Stimulated activated memory B cell treated with anti-CD40 and anti-IgM and Interleukin-4, amounts not matched to agents 10 μg/mL and 1 μg/mL and 100 μg/mL, for 72 hours (primary cell): ENCODE measurements around the gene TP53BP2.
"Not testable (repeated sequence)": the region's sequence is repeated elsewhere in the genome, so short reads cannot be mapped to it uniquely, and the experiment has no call there.

ENCODE experiments used
- ATAC-seq: fragments of 150-1000 bp; cut with Tn5 transposase; 2 replicates; pipeline ENCODE4 v1.10.0; 2021
- H3K27ac Mint-ChIP-seq: one replicate; pipeline ENCODE4 v1.8.0; 2022; ENCODE audit warnings: mild to moderate bottlenecking, mixed read lengths
- H3K27me3 Mint-ChIP-seq: one replicate; pipeline ENCODE4 v1.8.0; 2022; ENCODE audit warnings: mixed read lengths
- H3K36me3 Mint-ChIP-seq: one replicate; pipeline ENCODE4 v1.8.0; 2022; ENCODE audit warnings: mixed read lengths
- H3K4me1 Mint-ChIP-seq: one replicate; pipeline ENCODE4 v1.8.0; 2022; ENCODE audit warnings: mixed read lengths
- H3K4me3 Mint-ChIP-seq: one replicate; pipeline ENCODE4 v1.8.0; 2022; ENCODE audit warnings: mild to moderate bottlenecking, moderate library complexity, mixed read lengths
- H3K9me3 Mint-ChIP-seq: one replicate; pipeline ENCODE4 v1.8.0; 2022; ENCODE audit warnings: mixed read lengths

Gene TP53BP2, protein sequence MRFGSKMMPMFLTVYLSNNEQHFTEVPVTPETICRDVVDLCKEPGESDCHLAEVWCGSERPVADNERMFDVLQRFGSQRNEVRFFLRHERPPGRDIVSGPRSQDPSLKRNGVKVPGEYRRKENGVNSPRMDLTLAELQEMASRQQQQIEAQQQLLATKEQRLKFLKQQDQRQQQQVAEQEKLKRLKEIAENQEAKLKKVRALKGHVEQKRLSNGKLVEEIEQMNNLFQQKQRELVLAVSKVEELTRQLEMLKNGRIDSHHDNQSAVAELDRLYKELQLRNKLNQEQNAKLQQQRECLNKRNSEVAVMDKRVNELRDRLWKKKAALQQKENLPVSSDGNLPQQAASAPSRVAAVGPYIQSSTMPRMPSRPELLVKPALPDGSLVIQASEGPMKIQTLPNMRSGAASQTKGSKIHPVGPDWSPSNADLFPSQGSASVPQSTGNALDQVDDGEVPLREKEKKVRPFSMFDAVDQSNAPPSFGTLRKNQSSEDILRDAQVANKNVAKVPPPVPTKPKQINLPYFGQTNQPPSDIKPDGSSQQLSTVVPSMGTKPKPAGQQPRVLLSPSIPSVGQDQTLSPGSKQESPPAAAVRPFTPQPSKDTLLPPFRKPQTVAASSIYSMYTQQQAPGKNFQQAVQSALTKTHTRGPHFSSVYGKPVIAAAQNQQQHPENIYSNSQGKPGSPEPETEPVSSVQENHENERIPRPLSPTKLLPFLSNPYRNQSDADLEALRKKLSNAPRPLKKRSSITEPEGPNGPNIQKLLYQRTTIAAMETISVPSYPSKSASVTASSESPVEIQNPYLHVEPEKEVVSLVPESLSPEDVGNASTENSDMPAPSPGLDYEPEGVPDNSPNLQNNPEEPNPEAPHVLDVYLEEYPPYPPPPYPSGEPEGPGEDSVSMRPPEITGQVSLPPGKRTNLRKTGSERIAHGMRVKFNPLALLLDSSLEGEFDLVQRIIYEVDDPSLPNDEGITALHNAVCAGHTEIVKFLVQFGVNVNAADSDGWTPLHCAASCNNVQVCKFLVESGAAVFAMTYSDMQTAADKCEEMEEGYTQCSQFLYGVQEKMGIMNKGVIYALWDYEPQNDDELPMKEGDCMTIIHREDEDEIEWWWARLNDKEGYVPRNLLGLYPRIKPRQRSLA

DNA sequence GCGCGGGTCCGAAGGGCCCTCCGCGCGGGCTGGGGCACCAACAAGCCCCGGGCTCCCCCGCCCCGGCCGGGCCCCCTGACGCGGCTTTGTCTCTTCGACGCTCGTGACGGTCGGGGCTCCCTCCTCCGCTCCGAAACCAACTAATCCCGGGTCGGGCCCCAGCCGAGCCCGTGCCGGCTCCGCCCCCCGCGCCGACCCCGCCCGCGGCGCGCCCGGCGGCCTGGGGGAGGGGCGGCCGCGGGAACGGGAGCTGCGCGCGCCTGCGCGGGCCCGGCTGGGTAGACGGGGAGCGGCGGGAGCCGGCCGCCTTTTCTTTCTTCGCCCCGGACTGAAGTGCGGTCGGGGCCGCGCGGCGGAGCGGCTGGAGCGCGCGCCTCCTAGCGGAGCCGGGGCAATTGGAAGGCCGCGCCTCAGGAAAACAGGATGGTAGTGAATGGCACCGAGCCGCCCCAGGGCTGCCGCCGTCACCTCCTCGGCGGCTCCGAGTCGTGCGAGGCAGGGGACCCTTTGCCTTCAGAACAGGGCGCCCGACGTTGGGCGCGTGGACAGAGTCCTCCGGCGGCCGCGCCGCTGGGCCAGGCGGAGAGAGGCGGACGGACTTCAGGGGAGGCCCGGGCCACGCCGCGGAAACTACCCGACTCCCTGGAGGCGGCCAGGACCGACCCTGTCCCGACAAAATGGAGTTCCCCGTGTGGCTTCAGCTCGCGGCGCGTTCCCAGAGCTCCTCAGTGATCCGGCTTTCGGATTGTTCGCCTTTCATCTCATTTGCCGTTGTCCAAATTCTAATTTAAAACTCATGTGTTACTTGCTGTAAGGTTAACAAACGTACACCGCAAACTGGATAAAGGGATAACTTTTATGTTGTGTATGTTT, at the start of gene TP53BP2:
TSS of gene TP53BP2 (minus strand) at position 138 of the 873 bp plus-strand sequence. CDS start 267 bp downstream, outside the sequence.
- Mint-ChIP-seq H3K27me3 (no peaks in the 10 kb centered on the region), H3K36me3 (no peaks in the 10 kb centered on the region), H3K4me1 (peaks cover 47% of the 10 kb centered on the region), H3K9me3 (no peaks in the 10 kb centered on the region), H3K27ac (peak within 1 kb of the TSS; percentile 98), H3K4me3 (peak within 1 kb of the TSS; percentile 93)
- peak; percentile 93 for ATAC-seq

DNA sequence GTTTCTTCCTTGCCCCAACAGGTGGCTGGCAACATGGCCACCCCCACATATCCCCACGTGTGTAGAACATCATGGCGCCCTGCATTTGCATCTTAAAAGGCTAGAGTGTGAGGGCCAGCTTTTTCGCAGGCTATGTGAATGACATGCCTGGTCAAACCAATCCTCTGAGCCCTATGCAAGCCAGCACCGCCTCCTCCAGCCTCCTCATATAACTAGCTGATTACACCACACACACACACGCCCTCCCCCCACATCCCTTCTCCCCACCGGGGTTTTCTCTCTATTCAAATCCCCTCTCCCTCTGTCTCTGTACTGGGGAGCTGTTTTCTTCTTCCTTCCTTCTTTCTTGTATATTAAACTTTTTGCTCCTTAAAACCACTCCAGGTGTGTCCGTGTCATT, 44.7 kb upstream of the TP53BP2 start:
- not testable (repeated sequence) for H3K27me3 Mint-ChIP-seq, H3K4me1 Mint-ChIP-seq, ATAC-seq, H3K9me3 Mint-ChIP-seq, H3K36me3 Mint-ChIP-seq, H3K4me3 Mint-ChIP-seq, H3K27ac Mint-ChIP-seq

DNA sequence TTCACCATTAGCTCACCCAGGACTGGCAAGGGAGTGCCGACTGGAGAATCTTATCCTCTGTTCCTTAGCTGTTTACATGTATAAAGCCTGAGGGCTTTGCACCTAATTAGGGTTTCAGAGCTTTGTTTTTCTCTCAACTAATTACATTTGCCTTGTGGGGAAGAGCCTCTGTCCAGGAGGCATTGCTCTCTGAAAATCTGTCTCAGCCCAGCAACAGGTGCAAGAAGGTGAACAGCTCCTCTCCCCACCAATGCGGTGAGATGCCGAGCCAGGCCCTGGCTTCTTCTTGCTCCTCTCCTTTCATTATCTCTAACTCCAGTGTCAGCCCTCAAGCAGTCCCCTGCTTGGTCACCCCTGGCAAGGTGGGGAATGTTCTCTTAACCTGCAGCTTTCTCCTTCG, 43.6 kb upstream of the TP53BP2 start:
- not testable (repeated sequence) for H3K36me3 Mint-ChIP-seq, H3K27ac Mint-ChIP-seq, H3K9me3 Mint-ChIP-seq, H3K4me1 Mint-ChIP-seq, H3K4me3 Mint-ChIP-seq, ATAC-seq, H3K27me3 Mint-ChIP-seq

DNA sequence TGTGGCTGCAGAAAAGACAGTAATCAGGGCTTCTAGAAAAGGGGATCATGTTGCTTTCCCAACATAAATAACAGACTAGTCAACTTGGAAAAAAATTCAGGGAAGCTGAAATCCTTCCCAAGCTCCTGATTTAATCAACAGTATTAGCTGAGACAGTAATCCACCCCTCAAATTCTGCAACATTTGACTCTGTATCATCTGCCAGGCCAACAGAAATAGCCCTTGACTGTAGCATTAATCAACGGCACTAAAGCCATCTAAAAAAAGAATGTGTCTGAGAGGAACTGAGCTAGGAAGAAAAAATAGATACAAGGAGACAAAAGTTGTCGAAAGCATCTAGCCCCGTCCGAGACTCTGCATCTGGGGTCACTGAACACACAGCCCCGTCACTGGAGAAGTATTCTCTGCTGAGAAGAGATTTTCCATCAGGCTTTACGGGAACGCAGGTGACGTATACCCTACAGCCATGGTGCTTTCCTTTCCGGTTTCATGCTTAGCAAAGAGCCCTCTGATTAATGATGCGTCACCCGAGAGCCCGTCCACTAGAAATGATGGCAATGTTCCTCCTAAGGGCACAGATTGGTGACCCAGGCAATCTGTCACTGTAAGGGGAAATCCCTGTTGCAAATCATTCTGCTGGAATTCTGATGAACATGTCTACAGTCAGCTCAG, 42.1 kb upstream of the TP53BP2 start:
- no peaks in the 10 kb centered on the region for H3K9me3 Mint-ChIP-seq
- H3K27me3 Mint-ChIP-seq, result no peaks in the 10 kb centered on the region
- H3K4me1 Mint-ChIP-seq, result no peaks in the 10 kb centered on the region
- no peak overlapping the region for H3K27ac Mint-ChIP-seq
- H3K36me3 Mint-ChIP-seq, result no peaks in the 10 kb centered on the region
- no peak overlapping the region for H3K4me3 Mint-ChIP-seq
- peak; percentile 61 for ATAC-seq

DNA sequence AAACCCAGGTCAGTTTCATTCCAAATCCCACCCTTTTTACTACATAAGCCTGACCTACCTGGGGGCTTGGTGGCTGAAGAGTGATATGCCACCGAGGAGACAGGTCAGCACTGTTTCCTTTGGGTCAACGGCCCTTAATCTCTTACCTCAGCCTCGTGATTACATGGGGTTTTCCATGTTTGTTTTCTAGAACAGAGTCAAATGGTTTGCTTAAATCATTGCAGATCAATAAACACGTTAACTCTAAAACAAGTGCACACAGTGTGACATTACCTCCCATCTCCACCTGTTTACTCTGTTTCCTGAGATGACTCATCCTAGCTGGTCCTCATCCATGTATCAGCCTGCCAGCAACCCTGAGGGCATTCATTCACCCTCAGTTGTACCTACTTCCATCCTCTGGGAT, 40.8 kb upstream of the TP53BP2 start:
- H3K27me3 Mint-ChIP-seq, result no peaks in the 10 kb centered on the region
- no peak for ATAC-seq
- no peaks in the 10 kb centered on the region for H3K36me3 Mint-ChIP-seq
- no peak overlapping the region for H3K27ac Mint-ChIP-seq
- no peaks in the 10 kb centered on the region for H3K4me1 Mint-ChIP-seq
- no peak overlapping the region for H3K4me3 Mint-ChIP-seq
- no peaks in the 10 kb centered on the region for H3K9me3 Mint-ChIP-seq

DNA sequence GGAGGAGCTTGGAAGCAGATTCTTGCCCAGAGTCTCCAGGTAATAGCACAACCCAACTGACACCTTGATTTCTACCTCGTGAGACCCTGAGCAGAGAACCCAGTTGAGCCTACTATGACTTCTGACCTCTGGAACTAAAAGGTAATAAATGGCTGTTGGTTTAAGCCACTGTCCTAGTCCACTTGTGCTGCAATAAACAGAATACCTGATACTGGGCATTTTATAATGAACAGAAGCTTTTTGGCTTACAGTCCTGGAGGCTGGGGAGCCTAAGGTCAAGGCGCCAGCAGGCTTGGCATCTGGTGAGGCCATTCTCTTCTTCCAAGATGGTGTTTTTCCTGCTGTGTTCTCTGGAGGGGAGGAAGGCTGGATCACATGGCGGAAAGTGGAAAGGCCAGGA, 39.9 kb upstream of the TP53BP2 start:
- ATAC-seq, result no peak
- no peaks in the 10 kb centered on the region for H3K36me3 Mint-ChIP-seq
- no peak overlapping the region for H3K4me3 Mint-ChIP-seq
- H3K27ac Mint-ChIP-seq, result no peak overlapping the region
- H3K9me3 Mint-ChIP-seq, result no peaks in the 10 kb centered on the region
- no peaks in the 10 kb centered on the region for H3K4me1 Mint-ChIP-seq
- no peaks in the 10 kb centered on the region for H3K27me3 Mint-ChIP-seq

DNA sequence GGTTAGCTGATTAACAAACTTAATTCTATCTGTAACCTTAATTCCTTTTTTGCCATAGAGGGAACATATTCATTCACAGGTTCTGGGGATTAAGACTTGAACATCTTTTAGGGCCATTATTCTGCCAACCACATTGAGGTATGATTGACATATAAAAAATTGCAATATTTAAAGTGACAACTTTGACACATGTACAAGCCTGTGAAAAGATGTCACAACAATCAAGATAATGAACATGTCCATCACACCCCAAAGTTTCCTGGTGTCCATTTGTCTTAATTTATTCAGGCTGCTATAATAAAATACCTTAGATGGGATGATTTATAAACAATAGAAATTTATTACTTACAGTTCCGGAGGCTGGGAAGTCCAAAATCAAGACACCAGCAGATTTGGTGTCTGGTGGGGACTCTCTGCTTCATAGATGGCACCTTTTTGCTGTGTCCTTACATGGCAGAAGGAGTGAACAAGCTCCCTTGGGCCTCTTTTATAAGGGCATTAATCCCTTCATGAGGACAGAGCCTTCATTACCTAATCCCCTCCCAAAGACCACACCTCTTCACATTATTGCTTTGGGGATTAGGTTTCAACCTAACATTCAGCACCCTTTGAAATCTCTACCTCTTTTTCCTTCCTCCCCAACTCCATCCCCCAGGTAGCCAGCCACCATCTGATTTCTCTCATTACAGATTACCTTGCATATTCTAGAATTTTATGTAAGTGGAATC, 33.0 kb upstream of the TP53BP2 start:
- no peak overlapping the region for H3K27ac Mint-ChIP-seq
- peaks cover under 1% of the 10 kb centered on the region for H3K27me3 Mint-ChIP-seq
- no peaks in the 10 kb centered on the region for H3K36me3 Mint-ChIP-seq
- no peak overlapping the region for H3K4me3 Mint-ChIP-seq
- H3K4me1 Mint-ChIP-seq, result no peaks in the 10 kb centered on the region
- H3K9me3 Mint-ChIP-seq, result no peaks in the 10 kb centered on the region
- ATAC-seq, result no peak

DNA sequence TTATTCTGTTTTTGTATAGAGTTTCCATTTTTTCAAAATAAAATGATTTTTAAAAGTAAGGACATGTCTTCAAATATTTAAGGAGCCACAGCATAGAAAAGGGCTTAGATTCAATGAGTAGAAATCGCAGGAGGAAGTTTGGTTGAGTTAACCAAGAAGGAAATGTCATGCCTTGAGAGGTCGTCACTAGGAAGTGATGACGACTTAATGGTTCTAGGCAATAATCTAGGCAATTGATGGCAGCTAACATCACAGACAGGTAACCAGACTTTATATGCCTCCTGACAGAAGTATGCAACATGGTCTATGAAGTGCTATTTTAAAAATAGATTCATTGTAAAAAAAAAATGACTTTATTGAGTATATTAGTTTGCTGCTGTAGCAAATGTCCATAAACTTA, 32.1 kb upstream of the TP53BP2 start:
- no peaks in the 10 kb centered on the region for H3K9me3 Mint-ChIP-seq
- H3K36me3 Mint-ChIP-seq, result no peaks in the 10 kb centered on the region
- H3K4me1 Mint-ChIP-seq, result no peaks in the 10 kb centered on the region
- H3K27me3 Mint-ChIP-seq, result peaks cover 10% of the 10 kb centered on the region
- no peak for ATAC-seq
- no peak overlapping the region for H3K4me3 Mint-ChIP-seq
- no peak overlapping the region for H3K27ac Mint-ChIP-seq

DNA sequence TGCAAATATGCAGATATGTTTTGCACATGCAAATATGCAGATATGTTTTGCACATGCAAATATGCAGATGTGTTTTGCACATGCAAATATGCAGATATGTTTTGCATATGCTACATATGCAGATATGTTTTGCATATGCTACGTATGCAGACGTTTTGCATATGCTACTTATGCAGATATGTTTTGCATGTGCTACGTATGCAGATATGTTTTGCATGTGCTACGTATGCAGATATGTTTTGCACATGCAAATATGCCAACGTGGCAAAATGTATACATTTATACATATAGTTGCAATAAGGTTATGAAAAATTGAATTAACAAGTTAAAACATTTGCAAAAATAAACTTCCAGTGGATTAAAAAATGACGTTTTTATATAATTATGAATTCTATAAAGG, 30.8 kb upstream of the TP53BP2 start:
- Mint-ChIP-seq H3K4me1 (no peaks in the 10 kb centered on the region), H3K36me3 (no peaks in the 10 kb centered on the region), H3K4me3 (no peak overlapping the region), H3K9me3 (no peaks in the 10 kb centered on the region), H3K27ac (no peak overlapping the region), H3K27me3 (peaks cover 22% of the 10 kb centered on the region)
- no peak for ATAC-seq

DNA sequence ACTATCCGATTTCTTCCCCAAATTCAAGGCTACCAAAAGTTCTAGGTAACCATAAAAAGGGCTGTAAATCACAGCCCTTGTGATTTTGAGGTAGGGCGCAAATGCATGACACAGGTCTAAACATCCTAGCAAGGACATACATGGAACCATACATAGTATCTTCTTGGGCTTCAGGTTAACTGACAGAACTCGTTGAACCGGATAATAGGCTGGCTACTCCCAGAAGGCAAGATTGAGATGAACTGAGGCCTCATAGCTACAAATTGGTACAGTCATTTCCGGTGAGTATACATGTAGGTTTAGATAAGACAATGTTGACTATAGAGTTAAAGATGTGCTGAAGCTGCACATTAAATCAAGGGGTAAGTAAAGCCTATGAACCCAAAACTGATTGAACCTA, 27.3 kb upstream of the TP53BP2 start:
- no peaks in the 10 kb centered on the region for H3K36me3 Mint-ChIP-seq
- no peaks in the 10 kb centered on the region for H3K9me3 Mint-ChIP-seq
- H3K4me3 Mint-ChIP-seq, result no peak overlapping the region
- H3K27ac Mint-ChIP-seq, result no peak overlapping the region
- H3K4me1 Mint-ChIP-seq, result no peaks in the 10 kb centered on the region
- peaks cover 57% of the 10 kb centered on the region for H3K27me3 Mint-ChIP-seq
- no peak for ATAC-seq

DNA sequence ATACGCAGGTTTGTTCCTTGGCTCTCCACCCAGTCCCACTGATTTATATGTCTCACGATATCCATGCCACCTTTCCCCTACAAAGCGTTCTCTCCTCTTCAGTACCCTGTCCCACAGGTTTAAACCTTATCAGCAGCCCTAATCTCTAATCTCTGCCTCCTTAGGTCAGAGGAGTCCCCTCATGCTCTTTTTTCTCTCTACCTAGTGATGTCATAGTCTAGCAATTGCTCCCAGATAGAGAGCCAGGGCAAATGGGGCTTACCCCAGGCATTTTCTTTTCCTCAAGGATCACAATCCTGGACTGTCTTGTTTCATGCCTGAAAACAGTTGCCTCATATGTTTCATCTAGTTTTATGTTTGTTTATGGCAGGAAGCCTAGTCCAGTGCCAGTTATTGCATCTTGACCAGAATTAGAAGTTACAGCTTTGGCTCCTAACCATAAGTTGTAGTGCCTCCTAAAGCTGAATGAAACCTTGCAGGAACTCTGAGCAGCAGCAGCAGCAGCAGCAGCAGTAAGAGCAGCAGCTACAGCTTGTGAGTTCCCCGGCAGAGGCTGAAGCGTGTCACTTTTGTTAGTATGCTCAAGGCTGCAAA, 26.7 kb upstream of the TP53BP2 start:
- Mint-ChIP-seq H3K27me3 (peaks cover 63% of the 10 kb centered on the region), H3K9me3 (no peaks in the 10 kb centered on the region), H3K36me3 (no peaks in the 10 kb centered on the region), H3K27ac (no peak overlapping the region), H3K4me1 (no peaks in the 10 kb centered on the region), H3K4me3 (no peak overlapping the region)
- no peak for ATAC-seq

DNA sequence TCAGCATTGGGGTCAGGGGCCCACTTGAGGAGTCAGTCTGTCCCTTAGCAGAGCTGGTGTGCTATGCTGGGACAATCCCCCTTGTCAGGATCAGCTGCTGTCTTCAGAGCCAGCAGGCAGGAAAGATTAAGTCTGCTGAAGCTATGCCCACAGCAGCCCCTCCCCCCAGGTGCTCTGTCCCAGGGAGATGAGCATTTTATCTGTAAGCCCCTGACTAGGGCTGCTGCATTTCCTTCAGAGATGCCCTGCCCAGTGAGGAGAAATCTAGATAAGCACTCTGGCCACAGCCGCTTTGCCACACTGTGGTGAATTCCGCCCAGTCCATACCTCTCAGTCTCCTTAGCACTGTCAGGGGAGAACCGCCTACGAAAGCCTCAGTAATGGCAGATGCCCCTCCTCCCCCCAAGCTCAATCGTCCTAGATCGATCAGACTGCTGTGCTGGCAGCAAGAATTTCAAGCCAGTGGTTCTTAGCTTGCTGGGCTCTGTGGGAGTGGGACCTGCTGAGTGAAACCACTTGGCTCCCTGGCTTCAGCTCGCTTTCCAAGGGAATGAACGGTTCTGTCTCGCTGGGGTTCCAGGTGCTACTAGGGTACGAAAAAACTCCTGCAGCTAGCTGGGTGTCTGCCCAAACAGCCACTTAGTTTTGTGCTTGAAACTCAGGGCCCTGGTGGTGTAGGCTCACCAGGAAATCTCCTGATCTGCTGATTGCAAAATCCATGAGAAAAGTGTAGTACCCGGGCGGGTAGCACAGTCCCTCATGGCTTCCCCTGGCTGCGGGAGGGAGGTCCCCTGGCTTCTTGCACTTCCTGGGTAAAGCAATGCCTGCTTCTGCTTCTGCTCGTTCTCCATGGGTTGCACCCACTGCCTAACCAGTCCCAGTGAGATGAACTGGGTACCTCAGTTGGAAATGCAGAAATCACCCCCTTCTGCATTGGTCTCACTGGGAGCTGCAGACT, 25.1 kb upstream of the TP53BP2 start:
- no peak for ATAC-seq
- Mint-ChIP-seq H3K9me3 (no peaks in the 10 kb centered on the region), H3K4me3 (peak overlapping the region; percentile 34)

More for the DNA sequence above, 25.1 kb upstream of the TP53BP2 start:
- Mint-ChIP-seq H3K27me3 (peaks cover 69% of the 10 kb centered on the region), H3K4me1 (no peaks in the 10 kb centered on the region), H3K36me3 (no peaks in the 10 kb centered on the region), H3K27ac (no peak overlapping the region)
